ENCODE data around the gene SEC24D.

The SEC24D gene

GRCh38 chr4:118761397-118762016 lies 74.4 kb downstream of the SEC24D start:
- H3K4me3 ChIP-seq (ENCODE audit: low read depth, low read length): no peak overlapping the region
- no peak for TF ChIP-seq CTCF (IDR thresholded peaks at IDR 0.05; ENCODE audit: low read depth, low read length)

- no peak for TF ChIP-seq CTCF (IDR thresholded peaks at IDR 0.05; ENCODE audit: low read depth, low read length)
- no peak overlapping the region for H3K4me3 ChIP-seq (ENCODE audit: low read depth, low read length)
Observed at GRCh38 chr4:118760493-118760892, 75.4 kb downstream of the SEC24D start.

- H3K4me3 ChIP-seq (ENCODE audit: low read depth, low read length): no peak overlapping the region
- no peak for TF ChIP-seq CTCF (IDR thresholded peaks at IDR 0.05; ENCODE audit: low read depth, low read length)
Observed at GRCh38 chr4:118760092-118760491, 75.8 kb downstream of the SEC24D start.

- TF ChIP-seq CTCF (IDR thresholded peaks at IDR 0.05; ENCODE audit: low read depth, low read length): no peak
- H3K4me3 ChIP-seq (ENCODE audit: low read depth, low read length): no peak overlapping the region
Observed at GRCh38 chr4:118759481-118759880, 76.4 kb downstream of the SEC24D start.

GRCh38 chr4:118758293-118758692 lies 77.6 kb downstream of the SEC24D start:
- no peak for TF ChIP-seq CTCF (IDR thresholded peaks at IDR 0.05; ENCODE audit: low read depth, low read length)
- H3K4me3 ChIP-seq (ENCODE audit: low read depth, low read length): no peak overlapping the region

GRCh38 chr4:118757761-118758251 lies 78.1 kb downstream of the SEC24D start:
- TF ChIP-seq CTCF (IDR thresholded peaks at IDR 0.05; ENCODE audit: low read depth, low read length): no peak
- H3K4me3 ChIP-seq (ENCODE audit: low read depth, low read length): no peak overlapping the region

GRCh38 chr4:118756958-118757357 lies 79.0 kb downstream of the SEC24D start:
- TF ChIP-seq CTCF (IDR thresholded peaks at IDR 0.05; ENCODE audit: low read depth, low read length): no peak
- H3K4me3 ChIP-seq (ENCODE audit: low read depth, low read length): no peak overlapping the region
